ENCODE measurements around the gene TCP11X2. TPM values are rescaled to one million over a fixed set of nuclear protein-coding genes. Genes with fewer than 3 reads are reported as not detected.

Gene TCP11X2
- total and polyA plus RNA-seq, 2 donors from 2014 or later, result not detected

Other genes with a start within 250 kb of the TCP11X2 start
- not detected for gene NXF2, start 224.6 kb downstream of the TCP11X2 start, total RNA-seq
- not detected for gene NXF2, start 224.6 kb downstream of the TCP11X2 start, polyA plus RNA-seq (ENCODE audit: insufficient read depth, low read depth, low replicate concordance)
- gene NXF2B, start 31.8 kb downstream of the TCP11X2 start, total RNA-seq, result 0.25 TPM
- gene NXF2B, start 31.8 kb downstream of the TCP11X2 start, polyA plus RNA-seq (ENCODE audit: insufficient read depth, low read depth, low replicate concordance), result not detected
- not detected for gene TMSB15A, start 44.9 kb upstream of the TCP11X2 start, total RNA-seq
- 1.8 TPM for gene TMSB15A, start 44.9 kb upstream of the TCP11X2 start, polyA plus RNA-seq (ENCODE audit: insufficient read depth, low read depth, low replicate concordance)
- 15.2 TPM for gene ARMCX5, start 127.7 kb upstream of the TCP11X2 start, total RNA-seq
- gene ARMCX5, start 127.7 kb upstream of the TCP11X2 start, polyA plus RNA-seq (ENCODE audit: insufficient read depth, low read depth, low replicate concordance), result 8.3 TPM
- gene GPRASP1, start 179.7 kb upstream of the TCP11X2 start, total RNA-seq, result 8.1 TPM
- gene GPRASP1, start 179.7 kb upstream of the TCP11X2 start, polyA plus RNA-seq (ENCODE audit: insufficient read depth, low read depth, low replicate concordance), result 4.8 TPM
- gene GPRASP2, start 240.6 kb upstream of the TCP11X2 start, total RNA-seq, result 11.4 TPM
- 12.4 TPM for gene GPRASP2, start 240.6 kb upstream of the TCP11X2 start, polyA plus RNA-seq (ENCODE audit: insufficient read depth, low read depth, low replicate concordance)
- gene GPRASP3, start 248.9 kb upstream of the TCP11X2 start, total RNA-seq, result 4.5 TPM
- gene GPRASP3, start 248.9 kb upstream of the TCP11X2 start, polyA plus RNA-seq (ENCODE audit: insufficient read depth, low read depth, low replicate concordance), result 4.3 TPM